HUES6 (cell line): ENCODE results near the gene EIF2B1.
"Not testable (repeated sequence)": the region's sequence is repeated elsewhere in the genome, so short reads cannot be mapped to it uniquely, and the experiment has no call there.

Experiments used
- H3K27ac ChIP-seq: 2 replicates; pipeline ENCODE4 v1.7.0; 2013; ENCODE audit warnings: low read depth, mild to moderate bottlenecking, low read length, inconsistent platforms
- H3K27me3 ChIP-seq: 2 replicates; pipeline ENCODE4 v1.6.1; 2013; ENCODE audit warnings: low read length; ENCODE audit not compliant: control insufficient read depth, insufficient read depth
- H3K36me3 ChIP-seq: 2 replicates; pipeline ENCODE4 v1.6.1; 2013; ENCODE audit warnings: low read length; ENCODE audit not compliant: control insufficient read depth, insufficient read depth
- H3K4me1 ChIP-seq: 2 replicates; pipeline ENCODE4 v1.6.1; 2013; ENCODE audit warnings: low read length; ENCODE audit not compliant: control insufficient read depth, insufficient read depth
- H3K4me3 ChIP-seq: 2 replicates; pipeline ENCODE4 v1.5.1; 2013; ENCODE audit warnings: low read depth, low read length
- H3K9ac ChIP-seq: one replicate; pipeline ENCODE4 v1.6.1; 2013; ENCODE audit warnings: mild to moderate bottlenecking, low read length
- H3K9me3 ChIP-seq: 2 replicates; pipeline ENCODE4 v1.6.1; 2013; ENCODE audit warnings: low read depth, low read length; ENCODE audit not compliant: control insufficient read depth, insufficient read depth

The EIF2B1 gene

GRCh38 chr12:123617144-123617543, 16.3 kb downstream of the EIF2B1 start:
- H3K9ac ChIP-seq: no peak overlapping the region
- H3K27ac ChIP-seq: no peak overlapping the region
- H3K27me3 ChIP-seq: no peaks in the 10 kb centered on the region
- H3K4me3 ChIP-seq: no peak overlapping the region
- peaks cover 92% of the 10 kb centered on the region for H3K36me3 ChIP-seq
- H3K9me3 ChIP-seq: no peaks in the 10 kb centered on the region
- H3K4me1 ChIP-seq: no peaks in the 10 kb centered on the region

- Histone ChIP-seq H3K9me3 (no peaks in the 10 kb centered on the region), H3K4me3 (no peak overlapping the region), H3K36me3 (peaks cover 90% of the 10 kb centered on the region), H3K9ac (no peak overlapping the region), H3K4me1 (no peaks in the 10 kb centered on the region), H3K27me3 (no peaks in the 10 kb centered on the region), H3K27ac (no peak overlapping the region)
These were observed 19.0 kb downstream of the EIF2B1 start for GRCh38 chr12:123614531-123614930.

GRCh38 chr12:123614110-123614509, 19.4 kb downstream of the EIF2B1 start:
- Histone ChIP-seq H3K27ac (no peak overlapping the region), H3K4me3 (no peak overlapping the region), H3K27me3 (no peaks in the 10 kb centered on the region), H3K36me3 (peaks cover 90% of the 10 kb centered on the region), H3K4me1 (no peaks in the 10 kb centered on the region), H3K9ac (no peak overlapping the region), H3K9me3 (no peaks in the 10 kb centered on the region)

DNA sequence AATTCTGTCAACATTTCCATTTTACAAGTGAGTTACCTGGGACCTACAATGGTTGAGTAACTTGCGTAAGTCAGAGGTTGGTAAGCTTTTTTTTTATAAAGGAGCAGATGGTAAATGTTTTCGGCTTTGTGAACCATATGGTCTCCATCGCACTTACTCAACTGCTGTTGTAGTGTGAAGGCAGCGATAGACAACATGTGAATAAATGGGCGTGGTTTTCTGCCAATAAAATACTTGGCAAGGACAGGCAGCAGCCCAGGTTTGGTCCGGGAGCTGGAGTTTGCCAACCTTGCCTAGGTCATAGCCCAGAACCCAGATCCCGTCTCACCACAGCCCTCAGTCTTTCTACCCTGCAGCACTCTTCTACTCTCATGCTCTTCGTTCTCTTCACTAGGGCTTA, 25.3 kb downstream of the EIF2B1 start:
- Histone ChIP-seq H3K9ac (no peak overlapping the region), H3K27ac (no peak overlapping the region), H3K36me3 (peaks cover 90% of the 10 kb centered on the region), H3K4me1 (no peaks in the 10 kb centered on the region), H3K27me3 (no peaks in the 10 kb centered on the region), H3K9me3 (no peaks in the 10 kb centered on the region), H3K4me3 (no peak overlapping the region)

DNA sequence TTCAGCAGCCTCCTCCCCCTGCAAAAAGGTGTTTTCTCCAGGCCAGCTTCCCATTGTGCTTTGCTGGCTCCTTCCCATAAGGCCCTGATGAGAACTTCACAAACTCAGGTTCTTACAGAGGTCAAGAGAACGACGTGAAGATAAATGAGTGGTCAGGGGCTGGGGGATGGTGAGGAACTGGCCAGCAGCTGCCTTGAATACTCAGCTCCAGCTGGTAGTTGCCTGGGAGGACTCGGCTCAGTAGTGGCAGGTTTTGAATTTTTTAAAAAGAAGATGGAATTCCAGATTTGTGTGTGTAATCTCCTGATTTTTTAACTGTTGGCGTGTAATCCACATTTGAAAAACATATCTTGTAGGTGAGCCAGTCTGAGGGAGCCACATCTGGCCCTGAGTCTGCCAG, 25.7 kb downstream of the EIF2B1 start:
- H3K9me3 ChIP-seq: no peaks in the 10 kb centered on the region
- no peak overlapping the region for H3K9ac ChIP-seq
- H3K4me3 ChIP-seq: no peak overlapping the region
- H3K4me1 ChIP-seq: peaks cover 3% of the 10 kb centered on the region; the same call in 1 of the 2 replicates
- H3K27me3 ChIP-seq: no peaks in the 10 kb centered on the region
- H3K27ac ChIP-seq: no peak overlapping the region
- H3K36me3 ChIP-seq: peaks cover 86% of the 10 kb centered on the region

- not testable (repeated sequence) for H3K27ac ChIP-seq, H3K9ac ChIP-seq, H3K4me3 ChIP-seq, H3K27me3 ChIP-seq, H3K9me3 ChIP-seq, H3K4me1 ChIP-seq
- peaks cover 49% of the 10 kb centered on the region for H3K36me3 ChIP-seq
These were observed 30.0 kb downstream of the EIF2B1 start for GRCh38 chr12:123603495-123603894.

GRCh38 chr12:123602651-123603195, 30.8 kb downstream of the EIF2B1 start:
- peaks cover 3% of the 10 kb centered on the region; the same call in 1 of the 2 replicates for H3K4me1 ChIP-seq

DNA sequence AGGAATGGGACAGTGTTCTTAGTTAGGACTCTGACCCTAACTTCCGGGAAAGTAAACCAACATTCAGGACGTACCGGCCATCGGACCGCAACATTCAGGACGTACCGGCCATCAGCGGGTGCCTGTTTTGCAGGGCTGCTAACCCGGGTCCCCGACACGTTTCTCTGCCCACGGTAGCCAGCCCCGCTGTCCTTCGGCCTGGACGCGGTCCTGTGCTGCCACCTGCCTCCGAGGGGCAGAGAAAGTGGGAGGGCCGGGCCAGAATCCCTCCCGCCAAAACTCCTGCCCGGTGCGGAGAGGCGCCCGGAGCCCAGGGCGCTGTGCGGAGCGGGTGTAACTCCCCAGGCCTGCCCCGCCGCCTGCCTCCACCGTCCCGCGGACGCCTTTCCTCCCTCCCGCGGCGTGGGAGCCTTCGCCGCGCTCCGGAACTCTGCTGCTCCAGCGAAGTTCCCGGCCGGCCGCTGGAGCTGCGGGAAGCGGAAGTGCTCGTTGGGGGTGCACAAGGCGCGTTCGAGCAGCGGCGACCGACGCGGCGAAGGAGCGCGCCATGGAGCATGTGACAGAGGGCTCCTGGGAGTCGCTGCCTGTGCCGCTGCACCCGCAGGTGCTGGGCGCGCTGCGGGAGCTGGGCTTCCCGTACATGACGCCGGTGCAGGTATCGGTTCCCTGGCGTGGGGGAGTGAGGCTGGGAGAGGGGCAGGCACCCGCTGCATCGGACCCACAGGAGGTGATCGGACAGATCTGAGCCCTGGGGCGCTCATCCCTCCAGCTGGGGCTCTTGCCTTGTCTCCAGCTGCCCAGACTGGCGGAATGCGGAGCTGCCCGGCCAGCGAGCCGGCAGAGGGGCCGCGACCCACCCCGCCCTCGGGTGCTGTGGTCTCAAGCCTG, 31.6 kb downstream of the EIF2B1 start, which contains the start of gene DDX55:
DDX55 (plus strand) TSS at position 498 of the 888 bp plus-strand sequence; CDS start at position 548, 50 bp downstream.
- H3K36me3 ChIP-seq: peaks cover 48% of the 10 kb centered on the region
- peak within 1 kb of the TSS; percentile 94 for H3K27ac ChIP-seq
- peaks cover 3% of the 10 kb centered on the region; the same call in 1 of the 2 replicates for H3K4me1 ChIP-seq
- H3K9ac ChIP-seq: peak within 1 kb of the TSS; percentile 99
- no peaks in the 10 kb centered on the region for H3K9me3 ChIP-seq
- peak within 1 kb of the TSS; percentile 100 for H3K4me3 ChIP-seq
- H3K27me3 ChIP-seq: no peaks in the 10 kb centered on the region

More at GRCh38 chr12:123602651-123603195, 30.8 kb downstream of the EIF2B1 start:
- Histone ChIP-seq H3K36me3 (peaks cover 49% of the 10 kb centered on the region), H3K27me3 (no peaks in the 10 kb centered on the region), H3K9me3 (no peaks in the 10 kb centered on the region), H3K27ac (no peak overlapping the region), H3K4me3 (peak overlapping the region; percentile 100), H3K9ac (peak overlapping the region; percentile 99)

DNA sequence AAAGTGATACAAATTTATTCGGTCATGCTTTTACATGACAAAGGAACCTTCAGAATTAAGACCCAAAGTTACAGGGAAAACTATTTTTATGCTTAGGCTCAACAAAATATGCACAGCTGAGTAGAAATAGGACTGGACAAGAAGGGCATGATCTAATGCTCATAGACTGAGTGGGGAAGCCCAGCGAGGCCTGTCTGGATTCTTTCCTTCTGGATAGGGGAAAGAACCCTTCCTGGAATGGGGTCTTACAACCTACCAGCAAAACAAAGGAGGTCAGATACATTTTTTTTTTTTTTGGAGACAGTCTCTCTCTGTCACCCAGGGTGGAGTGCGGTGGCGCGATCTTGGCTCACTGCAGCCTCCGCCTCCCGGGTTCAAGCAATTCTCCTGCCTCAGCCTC, 33.8 kb downstream of the EIF2B1 start:
- Histone ChIP-seq H3K36me3 (peaks cover 47% of the 10 kb centered on the region), H3K9me3 (no peaks in the 10 kb centered on the region), H3K9ac (no peak overlapping the region), H3K27ac (no peak overlapping the region), H3K27me3 (no peaks in the 10 kb centered on the region), H3K4me1 (peaks cover 3% of the 10 kb centered on the region; the same call in 1 of the 2 replicates), H3K4me3 (no peak overlapping the region)

GRCh38 chr12:123599310-123599709, 34.2 kb downstream of the EIF2B1 start:
- Histone ChIP-seq H3K36me3 (peaks cover 46% of the 10 kb centered on the region), H3K27me3 (no peaks in the 10 kb centered on the region), H3K4me1 (peaks cover 3% of the 10 kb centered on the region; the same call in 1 of the 2 replicates), H3K4me3 (no peak overlapping the region), H3K9ac (no peak overlapping the region), H3K9me3 (no peaks in the 10 kb centered on the region), H3K27ac (no peak overlapping the region)

DNA sequence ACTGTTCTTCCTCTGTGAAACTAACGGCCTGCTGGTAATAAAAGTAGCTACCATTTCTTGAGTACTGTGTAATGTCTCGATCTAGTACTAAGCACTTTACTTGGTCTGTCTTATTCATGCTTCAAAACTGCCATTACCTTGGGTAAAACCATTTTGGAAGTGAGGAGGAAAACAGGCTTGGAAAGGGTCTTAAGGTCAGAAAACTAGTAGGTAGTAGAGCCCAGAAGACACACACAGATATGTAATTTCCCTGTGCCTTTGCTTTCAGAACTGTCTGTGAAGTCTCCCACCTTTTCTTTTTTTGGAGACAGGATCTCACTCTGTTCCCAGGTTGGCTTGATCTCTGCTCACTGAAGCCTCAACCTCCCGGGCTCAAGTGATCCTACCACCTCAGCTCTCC, 35.0 kb downstream of the EIF2B1 start:
- H3K9me3 ChIP-seq: no peaks in the 10 kb centered on the region
- no peak overlapping the region for H3K4me3 ChIP-seq
- H3K36me3 ChIP-seq: peaks cover 45% of the 10 kb centered on the region
- no peak overlapping the region for H3K27ac ChIP-seq
- no peaks in the 10 kb centered on the region for H3K27me3 ChIP-seq
- H3K9ac ChIP-seq: no peak overlapping the region
- H3K4me1 ChIP-seq: peaks cover 3% of the 10 kb centered on the region; the same call in 1 of the 2 replicates
